Measurements from ENCODE around the gene ALDOC.

DNA sequence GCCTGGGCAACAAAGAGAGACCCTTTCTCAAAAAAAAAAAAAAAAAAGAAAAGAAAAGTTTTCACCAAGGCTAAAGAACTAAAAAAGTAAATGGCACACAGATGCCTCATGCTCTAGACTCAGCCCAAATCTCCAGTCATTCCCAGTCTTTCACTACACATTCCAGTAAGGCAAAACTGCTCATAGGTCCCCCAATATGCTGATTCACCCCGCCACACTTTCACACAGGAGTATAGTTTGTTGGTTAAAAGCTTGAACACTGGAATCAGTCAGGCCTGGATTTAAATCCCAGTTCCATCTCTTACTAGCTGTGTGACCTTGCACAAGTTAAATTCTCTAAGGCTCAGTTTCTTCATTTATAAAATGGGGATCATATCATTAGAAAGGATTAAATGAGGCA is 7.2 kb downstream of the ALDOC start:
- TF ChIP-seq, protein P1, sequence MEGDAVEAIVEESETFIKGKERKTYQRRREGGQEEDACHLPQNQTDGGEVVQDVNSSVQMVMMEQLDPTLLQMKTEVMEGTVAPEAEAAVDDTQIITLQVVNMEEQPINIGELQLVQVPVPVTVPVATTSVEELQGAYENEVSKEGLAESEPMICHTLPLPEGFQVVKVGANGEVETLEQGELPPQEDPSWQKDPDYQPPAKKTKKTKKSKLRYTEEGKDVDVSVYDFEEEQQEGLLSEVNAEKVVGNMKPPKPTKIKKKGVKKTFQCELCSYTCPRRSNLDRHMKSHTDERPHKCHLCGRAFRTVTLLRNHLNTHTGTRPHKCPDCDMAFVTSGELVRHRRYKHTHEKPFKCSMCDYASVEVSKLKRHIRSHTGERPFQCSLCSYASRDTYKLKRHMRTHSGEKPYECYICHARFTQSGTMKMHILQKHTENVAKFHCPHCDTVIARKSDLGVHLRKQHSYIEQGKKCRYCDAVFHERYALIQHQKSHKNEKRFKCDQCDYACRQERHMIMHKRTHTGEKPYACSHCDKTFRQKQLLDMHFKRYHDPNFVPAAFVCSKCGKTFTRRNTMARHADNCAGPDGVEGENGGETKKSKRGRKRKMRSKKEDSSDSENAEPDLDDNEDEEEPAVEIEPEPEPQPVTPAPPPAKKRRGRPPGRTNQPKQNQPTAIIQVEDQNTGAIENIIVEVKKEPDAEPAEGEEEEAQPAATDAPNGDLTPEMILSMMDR (IDR thresholded peaks at IDR 0.05; ENCODE audit: low read depth, low read length, poor library complexity, severe bottlenecking): no peak
- no peak for TF ChIP-seq EZH2phosphoT487 (IDR thresholded peaks at IDR 0.05; ENCODE audit: borderline replicate concordance, low read length)
